Activated CD4-positive, alpha-beta T cell treated with anti-CD3 and anti-CD28 coated beads, Interleukin-2, amount 10 ng/mL, durations not matched to agents 7 days and 5 days (primary cell): ENCODE results near the gene ACKR2. TPM values are rescaled to one million over a fixed set of nuclear protein-coding genes. Genes with fewer than 3 reads are reported as not detected.

Source experiments
- CTCF ChIA-PET: fragments of 350-600 bp; sonication (Branson Sonifier 250); formaldehyde crosslinking; loops from one replicate; lab custom pipeline; 2021; ENCODE audit warnings: antibody characterized with exemption; lab: Charles Lee
- POLR2A ChIA-PET: fragments of 350-600 bp; sonication (Branson Sonifier 250); formaldehyde crosslinking; loops from one replicate; lab custom pipeline; 2021; ENCODE audit warnings: antibody characterized with exemption; lab: Charles Lee
- DNase-seq: peaks from one replicate; pipeline ENCODE4 v3.0.0-alpha.2; 2020
- H3K27ac Mint-ChIP-seq: one replicate; pipeline ENCODE4 v1.8.0; 2021; ENCODE audit warnings: mild to moderate bottlenecking, moderate library complexity, mixed read lengths
- H3K27me3 Mint-ChIP-seq: one replicate; pipeline ENCODE4 v1.8.0; 2021; ENCODE audit warnings: mixed read lengths
- H3K36me3 Mint-ChIP-seq: one replicate; pipeline ENCODE4 v1.8.0; 2021; ENCODE audit warnings: low read depth, mixed read lengths
- H3K4me1 Mint-ChIP-seq: one replicate; pipeline ENCODE4 v1.8.0; 2021; ENCODE audit warnings: mixed read lengths
- H3K4me3 Mint-ChIP-seq: one replicate; pipeline ENCODE4 v1.8.0; 2021; ENCODE audit warnings: mild to moderate bottlenecking, moderate library complexity, mixed read lengths
- H3K9me3 Mint-ChIP-seq: one replicate; pipeline ENCODE4 v1.8.0; 2021; ENCODE audit warnings: mixed read lengths
- total RNA-seq, 2 experiments: library from RNA; stranded (reverse); gene quantifications; one replicate each; pipeline ENCODE4 v1.2.3, GENCODE V29; 2021

Gene ACKR2
- total RNA-seq, 2 experiments from 2014 or later, result 0.40 to 0.73 TPM

DNA sequence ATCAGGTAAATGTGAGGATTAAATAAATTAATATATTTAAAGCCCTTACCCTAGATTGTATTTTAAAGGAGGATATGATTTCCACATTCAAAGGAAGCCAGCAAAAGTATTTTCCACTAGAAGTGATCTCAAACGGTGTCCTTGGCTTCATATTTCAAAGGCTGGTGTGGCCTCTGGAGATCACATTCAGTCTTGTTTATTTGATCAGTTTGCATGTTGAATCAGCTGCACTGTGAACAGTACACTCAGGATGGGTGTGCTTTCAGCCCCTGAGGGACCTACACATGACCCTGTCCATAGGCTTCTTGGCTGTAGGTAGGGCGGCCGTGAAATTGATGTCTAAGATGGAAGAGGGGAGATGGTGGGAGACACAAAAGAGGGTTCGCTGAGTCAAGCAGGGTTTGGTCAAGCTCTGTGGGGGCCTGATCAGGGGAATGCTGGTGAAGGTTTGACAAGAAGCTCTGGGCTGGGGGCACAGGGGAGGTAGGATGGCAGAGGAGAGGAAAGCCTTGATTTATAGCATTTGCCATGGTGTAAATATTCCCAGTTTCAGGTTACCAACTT, 44.6 kb downstream of the ACKR2 start:
- H3K4me3 Mint-ChIP-seq, result no peak overlapping the region
- no peaks in the 10 kb centered on the region for H3K9me3 Mint-ChIP-seq
- no peaks in the 10 kb centered on the region for H3K4me1 Mint-ChIP-seq
- no peak overlapping the region for H3K27ac Mint-ChIP-seq
- H3K36me3 Mint-ChIP-seq, result no peaks in the 10 kb centered on the region
- H3K27me3 Mint-ChIP-seq, result peaks cover 6% of the 10 kb centered on the region
- no peak for DNase-seq
- ChIA-PET POLR2A (no interaction called here), CTCF (no interaction called here)

DNA sequence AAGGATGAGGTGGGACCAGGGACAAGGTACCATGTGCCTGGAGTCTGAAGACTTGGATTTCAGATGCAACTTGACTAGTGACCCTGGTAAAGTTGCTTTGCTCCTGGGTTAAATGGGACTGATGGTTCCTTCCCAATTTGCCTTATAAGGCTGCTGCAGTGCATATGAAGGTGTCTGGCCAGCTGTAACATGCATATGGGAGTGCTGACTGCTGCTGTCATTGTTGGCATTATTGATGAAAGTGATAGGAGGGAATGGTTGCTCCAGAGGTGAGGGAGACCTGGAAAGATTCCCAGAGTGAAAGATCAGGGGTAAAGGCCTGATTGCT, 45.9 kb downstream of the ACKR2 start:
- no peak for DNase-seq
- peaks cover 16% of the 10 kb centered on the region for H3K27me3 Mint-ChIP-seq
- H3K9me3 Mint-ChIP-seq, result no peaks in the 10 kb centered on the region
- ChIA-PET CTCF (no interaction called here), POLR2A (no interaction called here)
- no peak overlapping the region for H3K4me3 Mint-ChIP-seq
- H3K4me1 Mint-ChIP-seq, result no peaks in the 10 kb centered on the region
- no peaks in the 10 kb centered on the region for H3K36me3 Mint-ChIP-seq
- H3K27ac Mint-ChIP-seq, result no peak overlapping the region

DNA sequence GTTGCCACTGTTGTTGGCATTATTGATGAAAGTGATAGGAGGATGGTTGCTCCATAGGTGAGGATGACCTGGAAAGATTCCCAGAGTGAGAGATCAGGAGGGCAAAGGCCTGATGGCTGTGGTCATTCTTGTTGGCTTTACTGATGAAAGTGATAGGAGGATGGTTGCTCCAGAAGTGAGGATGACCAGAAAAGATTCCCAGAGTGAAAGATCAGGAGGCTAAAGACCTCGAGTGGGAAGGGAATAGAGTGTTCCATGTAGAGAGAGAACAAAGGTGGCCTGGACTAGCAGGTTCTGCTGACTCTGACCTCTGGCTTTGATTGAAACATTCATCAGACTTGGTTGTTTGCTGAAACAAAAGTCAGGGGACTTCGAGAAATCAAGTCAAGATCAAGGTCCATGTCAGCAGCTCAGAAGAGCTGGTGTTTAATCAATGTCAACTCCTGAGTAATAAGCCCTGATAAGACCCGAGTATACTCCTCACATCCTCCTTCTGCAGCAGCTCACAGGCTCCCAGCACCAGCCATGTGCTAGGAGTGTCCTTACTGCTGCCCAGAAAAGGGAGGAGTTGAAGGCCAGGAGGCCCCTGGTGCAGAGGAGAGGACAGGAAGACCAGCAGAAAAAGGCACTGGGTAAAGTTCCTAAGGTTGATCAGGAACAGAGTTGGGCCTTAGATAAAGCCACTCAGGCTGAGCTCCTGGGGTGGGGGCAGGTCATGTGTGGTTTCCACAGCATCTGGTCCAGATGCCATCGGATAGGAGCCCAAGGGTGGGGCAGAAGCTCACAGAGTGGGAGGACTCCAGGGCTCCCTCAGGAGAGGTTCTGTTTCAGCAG, 46.5 kb downstream of the ACKR2 start:
- no peaks in the 10 kb centered on the region for H3K4me1 Mint-ChIP-seq
- CTCF ChIA-PET, result no interaction called here
- H3K27ac Mint-ChIP-seq, result no peak overlapping the region
- H3K4me3 Mint-ChIP-seq, result no peak overlapping the region
- no peaks in the 10 kb centered on the region for H3K9me3 Mint-ChIP-seq
- peaks cover 21% of the 10 kb centered on the region for H3K27me3 Mint-ChIP-seq
- H3K36me3 Mint-ChIP-seq, result no peaks in the 10 kb centered on the region
- no peak for DNase-seq
- POLR2A ChIA-PET, result no interaction called here

DNA sequence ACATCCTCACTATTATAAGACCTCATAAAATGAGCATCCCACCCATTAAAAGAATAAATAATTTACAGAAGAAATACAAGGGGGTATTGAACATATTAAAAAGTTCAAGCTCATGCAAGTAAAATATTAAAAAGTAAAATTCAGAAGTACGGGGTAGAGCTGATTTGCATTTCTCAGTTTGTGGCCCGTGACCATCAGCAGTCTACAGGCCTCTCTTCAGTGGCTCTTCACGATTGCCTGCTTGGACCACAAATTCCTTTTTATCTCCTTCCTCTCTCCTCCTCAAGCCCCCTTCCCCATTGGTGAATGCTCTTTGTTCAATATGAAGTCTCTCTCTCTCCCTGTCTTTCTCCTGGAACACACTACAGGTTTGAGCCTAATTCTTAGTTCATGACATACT, 47.3 kb downstream of the ACKR2 start:
- no peaks in the 10 kb centered on the region for H3K36me3 Mint-ChIP-seq
- H3K4me1 Mint-ChIP-seq, result no peaks in the 10 kb centered on the region
- no peak for DNase-seq
- H3K4me3 Mint-ChIP-seq, result no peak overlapping the region
- POLR2A ChIA-PET, result no interaction called here
- H3K27me3 Mint-ChIP-seq, result peaks cover 27% of the 10 kb centered on the region
- CTCF ChIA-PET, result no interaction called here
- no peak overlapping the region for H3K27ac Mint-ChIP-seq
- no peaks in the 10 kb centered on the region for H3K9me3 Mint-ChIP-seq

DNA sequence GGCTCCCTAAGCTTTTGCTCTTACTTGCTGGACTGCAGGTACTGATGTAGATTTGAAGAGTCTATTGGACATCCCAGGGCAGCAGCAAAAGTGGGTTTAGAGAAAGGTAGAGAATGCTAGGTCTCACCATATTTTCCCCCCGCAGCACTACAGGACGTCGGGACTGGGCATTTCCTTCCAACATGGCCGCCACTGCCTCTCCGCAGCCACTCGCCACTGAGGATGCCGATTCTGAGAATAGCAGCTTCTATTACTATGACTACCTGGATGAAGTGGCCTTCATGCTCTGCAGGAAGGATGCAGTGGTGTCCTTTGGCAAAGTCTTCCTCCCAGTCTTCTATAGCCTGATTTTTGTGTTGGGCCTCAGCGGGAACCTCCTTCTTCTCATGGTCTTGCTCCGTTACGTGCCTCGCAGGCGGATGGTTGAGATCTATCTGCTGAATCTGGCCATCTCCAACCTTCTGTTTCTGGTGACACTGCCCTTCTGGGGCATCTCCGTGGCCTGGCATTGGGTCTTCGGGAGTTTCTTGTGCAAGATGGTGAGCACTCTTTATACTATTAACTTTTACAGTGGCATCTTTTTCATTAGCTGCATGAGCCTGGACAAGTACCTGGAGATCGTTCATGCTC, 55.2 kb downstream of the ACKR2 start:
- POLR2A ChIA-PET, result no interaction called here
- H3K4me1 Mint-ChIP-seq, result no peaks in the 10 kb centered on the region
- peaks cover 33% of the 10 kb centered on the region for H3K27me3 Mint-ChIP-seq
- no peak overlapping the region for H3K4me3 Mint-ChIP-seq
- DNase-seq, result no peak
- CTCF ChIA-PET, result interaction anchor here (0.5 to 0.7 kb wide), 2 partner anchors 21 to 22 kb away, joined by 3 to 4 read pairs; no protein-coding TSS in a partner anchor
- H3K9me3 Mint-ChIP-seq, result no peaks in the 10 kb centered on the region
- no peaks in the 10 kb centered on the region for H3K36me3 Mint-ChIP-seq
- no peak overlapping the region for H3K27ac Mint-ChIP-seq

DNA sequence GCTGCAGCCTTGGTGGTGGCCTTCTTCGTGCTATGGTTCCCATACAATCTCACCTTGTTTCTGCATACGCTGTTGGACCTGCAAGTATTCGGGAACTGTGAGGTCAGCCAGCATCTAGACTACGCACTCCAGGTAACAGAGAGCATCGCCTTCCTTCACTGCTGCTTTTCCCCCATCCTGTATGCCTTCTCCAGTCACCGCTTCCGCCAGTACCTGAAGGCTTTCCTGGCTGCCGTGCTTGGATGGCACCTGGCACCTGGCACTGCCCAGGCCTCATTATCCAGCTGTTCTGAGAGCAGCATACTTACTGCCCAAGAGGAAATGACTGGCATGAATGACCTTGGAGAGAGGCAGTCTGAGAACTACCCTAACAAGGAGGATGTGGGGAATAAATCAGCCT, 56.0 kb downstream of the ACKR2 start:
- CTCF ChIA-PET, result interaction anchor here (0.7 kb wide), 1 partner anchor 23 kb away, joined by 3 read pairs; no protein-coding TSS in a partner anchor
- H3K27me3 Mint-ChIP-seq, result peaks cover 26% of the 10 kb centered on the region
- H3K36me3 Mint-ChIP-seq, result no peaks in the 10 kb centered on the region
- DNase-seq, result no peak
- no peak overlapping the region for H3K4me3 Mint-ChIP-seq
- no peaks in the 10 kb centered on the region for H3K4me1 Mint-ChIP-seq
- POLR2A ChIA-PET, result no interaction called here
- no peaks in the 10 kb centered on the region for H3K9me3 Mint-ChIP-seq
- no peak overlapping the region for H3K27ac Mint-ChIP-seq

DNA sequence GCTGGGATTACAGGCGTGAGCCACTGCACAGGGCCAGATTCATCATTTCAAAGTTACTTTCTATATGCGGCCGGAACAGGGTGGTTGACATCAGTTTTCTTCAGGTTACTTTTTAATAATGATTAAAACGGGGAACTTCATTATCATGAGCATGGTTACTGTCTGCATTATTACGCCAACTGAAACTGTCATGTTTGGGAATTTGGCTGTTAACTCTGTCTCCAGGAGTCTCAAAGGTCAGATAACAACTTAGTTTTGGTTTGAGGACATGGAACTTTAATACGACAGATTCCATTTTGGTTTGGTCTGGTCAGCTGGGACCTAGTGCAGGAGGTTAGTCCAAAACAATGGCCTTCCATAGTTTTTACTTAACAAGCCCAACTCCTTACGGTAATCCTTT, 57.9 kb downstream of the ACKR2 start:
- Mint-ChIP-seq H3K4me3 (no peak overlapping the region), H3K27me3 (peaks cover 9% of the 10 kb centered on the region), H3K36me3 (no peaks in the 10 kb centered on the region), H3K27ac (no peak overlapping the region), H3K9me3 (no peaks in the 10 kb centered on the region), H3K4me1 (no peaks in the 10 kb centered on the region)
- ChIA-PET CTCF (no interaction called here), POLR2A (no interaction called here)
- DNase-seq, result no peak

DNA sequence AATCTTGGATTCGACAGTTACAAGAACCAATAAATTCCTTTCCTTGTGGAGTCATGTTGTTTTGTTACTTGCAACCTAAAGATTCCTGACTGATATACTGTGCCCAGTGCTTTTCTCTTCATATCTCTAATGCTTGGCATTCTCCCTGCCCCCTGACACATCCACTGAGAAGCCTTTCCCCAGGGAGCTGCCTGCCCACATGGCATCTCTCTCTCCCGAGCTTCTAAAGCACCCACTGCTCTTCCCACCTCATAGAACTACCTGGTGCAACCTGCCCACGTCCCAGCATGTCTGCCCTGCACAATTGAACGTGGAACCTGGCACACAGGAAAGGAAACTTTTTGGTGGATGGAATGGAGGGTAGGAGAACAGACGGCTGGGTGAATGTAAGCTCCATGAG, 59.6 kb downstream of the ACKR2 start:
- Mint-ChIP-seq H3K27me3 (peaks cover 5% of the 10 kb centered on the region), H3K36me3 (no peaks in the 10 kb centered on the region), H3K4me1 (no peaks in the 10 kb centered on the region), H3K9me3 (no peaks in the 10 kb centered on the region), H3K4me3 (no peak overlapping the region), H3K27ac (no peak overlapping the region)
- DNase-seq, result no peak
- CTCF ChIA-PET, result interaction anchor here (0.5 to 3.4 kb wide), 4 partner anchors 9 to 58 kb away, joined by 3 to 8 read pairs (median 4); no protein-coding TSS in a partner anchor
- POLR2A ChIA-PET, result no interaction called here

DNA sequence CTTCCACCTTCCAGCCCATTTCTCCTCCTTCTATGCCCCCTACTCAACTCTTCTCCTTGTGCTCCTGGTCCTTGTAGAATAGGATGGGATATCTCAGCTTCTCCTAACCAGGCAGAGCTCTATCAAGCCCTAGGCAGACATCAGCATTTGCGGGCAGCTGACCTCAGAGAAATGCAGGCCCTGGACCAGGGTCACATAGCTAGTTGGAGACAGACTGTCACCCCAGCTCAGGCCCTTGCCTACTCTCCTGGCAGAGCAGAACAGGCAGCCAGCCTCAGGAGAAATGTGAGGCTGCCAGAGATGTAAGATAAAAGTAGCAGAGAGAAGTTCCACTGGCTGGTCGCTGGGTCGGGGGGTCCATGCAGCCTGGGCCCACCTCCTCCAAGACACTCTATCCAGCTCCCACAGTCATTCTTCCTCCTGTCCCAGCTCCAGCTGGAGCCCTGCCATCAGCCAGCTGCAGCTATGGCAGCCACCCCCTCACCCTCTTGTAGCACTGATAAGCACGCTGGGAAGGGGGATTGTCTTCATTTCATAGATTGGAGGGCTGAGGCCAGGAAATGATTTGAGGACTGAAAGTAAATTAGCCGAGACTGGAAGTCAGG, 62.4 kb downstream of the ACKR2 start:
- H3K9me3 Mint-ChIP-seq, result no peaks in the 10 kb centered on the region
- CTCF ChIA-PET, result interaction anchor here (1.5 to 2.5 kb wide), 2 partner anchors 21 to 32 kb away, joined by 4 to 10 read pairs; no protein-coding TSS in a partner anchor
- H3K4me3 Mint-ChIP-seq, result no peak overlapping the region
- DNase-seq, result no peak
- POLR2A ChIA-PET, result no interaction called here
- H3K27ac Mint-ChIP-seq, result no peak overlapping the region
- H3K27me3 Mint-ChIP-seq, result peaks cover 5% of the 10 kb centered on the region
- no peaks in the 10 kb centered on the region for H3K4me1 Mint-ChIP-seq
- no peaks in the 10 kb centered on the region for H3K36me3 Mint-ChIP-seq

DNA sequence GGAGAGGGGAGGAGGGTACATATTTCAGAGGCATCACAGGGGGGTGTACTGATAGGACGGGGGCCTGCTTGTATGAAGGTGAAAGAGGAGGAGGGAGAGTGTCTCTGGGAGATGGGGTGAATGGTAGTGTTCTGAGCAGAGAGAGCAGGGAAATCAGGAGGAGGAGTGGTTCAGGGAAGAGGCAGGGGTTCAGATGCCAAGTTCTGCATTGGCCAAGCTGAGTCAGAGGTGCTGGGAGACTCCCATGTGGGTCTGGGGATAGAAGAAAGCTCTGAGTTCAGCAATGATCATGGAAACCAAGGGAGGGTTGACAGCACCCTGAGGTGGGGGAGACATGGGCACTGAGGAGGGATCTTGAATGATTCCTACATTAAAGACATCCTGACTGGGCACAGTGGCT, 63.5 kb downstream of the ACKR2 start:
- ChIA-PET POLR2A (no interaction called here), CTCF (interaction anchor here (1.5 to 2.5 kb wide), 2 partner anchors 22 to 34 kb away, joined by 4 to 10 read pairs; no protein-coding TSS in a partner anchor)
- no peaks in the 10 kb centered on the region for H3K4me1 Mint-ChIP-seq
- H3K36me3 Mint-ChIP-seq, result no peaks in the 10 kb centered on the region
- DNase-seq, result no peak
- peaks cover 5% of the 10 kb centered on the region for H3K27me3 Mint-ChIP-seq
- H3K9me3 Mint-ChIP-seq, result no peaks in the 10 kb centered on the region
- H3K4me3 Mint-ChIP-seq, result no peak overlapping the region
- no peak overlapping the region for H3K27ac Mint-ChIP-seq

DNA sequence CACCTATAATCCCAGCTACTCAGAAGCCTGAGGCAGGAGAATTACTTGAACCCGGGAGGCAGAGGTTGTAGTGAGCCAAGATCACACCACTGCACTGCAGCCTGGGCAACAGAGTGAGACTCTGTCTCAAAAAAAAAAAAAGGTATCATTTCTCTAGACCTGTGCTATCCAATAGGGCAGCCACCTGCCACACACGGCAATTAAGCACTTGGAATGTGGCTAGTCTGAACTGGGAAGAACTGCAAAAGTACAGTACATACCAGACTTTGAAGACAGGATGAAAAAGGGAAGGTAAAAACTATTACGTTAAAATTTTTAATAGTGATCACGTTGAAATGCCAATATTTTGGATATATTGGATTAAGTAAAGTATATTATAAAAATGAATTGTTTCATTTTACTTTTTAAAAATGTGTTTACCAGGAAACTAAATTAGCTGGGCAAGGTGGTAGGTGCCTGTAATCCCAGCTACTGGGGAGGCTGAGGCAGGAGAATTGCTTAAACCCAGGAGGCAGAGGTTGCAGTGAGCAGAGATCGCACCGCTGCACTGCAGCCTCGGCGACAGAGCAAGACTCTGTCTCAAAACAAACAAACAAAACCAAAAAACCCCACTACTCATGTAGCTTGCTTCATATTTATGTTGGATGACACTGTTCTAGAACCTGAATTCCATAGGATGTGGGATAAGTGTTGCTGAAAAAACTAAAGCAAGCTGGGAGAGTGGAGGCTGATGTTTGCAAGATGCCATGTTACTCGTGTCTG, 64.2 kb downstream of the ACKR2 start:
- Mint-ChIP-seq H3K9me3 (no peaks in the 10 kb centered on the region), H3K27ac (no peak overlapping the region), H3K36me3 (no peaks in the 10 kb centered on the region), H3K4me3 (no peak overlapping the region), H3K4me1 (no peaks in the 10 kb centered on the region), H3K27me3 (peaks cover 5% of the 10 kb centered on the region)
- no peak for DNase-seq
- CTCF ChIA-PET, result interaction anchor here (2.5 kb wide), 1 partner anchor 34 kb away, joined by 10 read pairs; no protein-coding TSS in a partner anchor
- POLR2A ChIA-PET, result no interaction called here

DNA sequence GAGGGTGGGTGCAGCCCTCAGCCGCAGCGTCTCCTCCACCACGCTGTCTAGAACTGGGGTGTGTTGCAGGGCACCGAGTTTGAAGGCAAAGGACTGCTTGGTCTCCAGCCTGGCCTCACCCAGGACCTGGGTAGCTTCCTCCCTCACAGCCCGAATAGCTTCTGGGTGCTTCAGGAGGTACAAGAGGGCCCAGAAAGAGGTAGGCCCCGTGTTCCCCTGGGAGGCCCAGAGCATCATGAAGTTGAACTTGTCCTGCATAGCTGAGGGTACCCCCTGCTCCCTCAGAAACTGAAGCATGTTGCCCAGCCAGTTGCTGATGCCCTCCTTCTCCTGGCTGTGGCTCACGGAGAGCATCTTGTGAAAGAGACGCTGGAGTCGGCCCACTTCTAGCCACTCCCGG, 65.5 kb downstream of the ACKR2 start:
- Mint-ChIP-seq H3K36me3 (no peaks in the 10 kb centered on the region), H3K4me3 (no peak overlapping the region), H3K27ac (no peak overlapping the region), H3K9me3 (no peaks in the 10 kb centered on the region), H3K4me1 (no peaks in the 10 kb centered on the region), H3K27me3 (peaks cover 5% of the 10 kb centered on the region)
- ChIA-PET POLR2A (no interaction called here), CTCF (no interaction called here)
- DNase-seq, result no peak
